HL-60 (cell line): ENCODE data around the gene SVBP.

Experiments used
- DNase-seq, 2 experiments: peaks; one replicate each; pipeline ENCODE4 v3.0.0-alpha.2; 2010 to 2020; ENCODE audit warnings: low read depth in 1 of 2, low spot score in 1 of 2
- H3K27ac ChIP-seq: fragments of 250-450 bp; sonication (Bioruptor Pico); replicated peaks from 2 replicates; pipeline ENCODE4 v1.5.1; 2020; ENCODE audit warnings: mild to moderate bottlenecking, moderate library complexity
- H3K27me3 ChIP-seq: fragments of 250-450 bp; sonication (Bioruptor Pico); 2 replicates; pipeline ENCODE4 v1.5.1; 2021; ENCODE audit warnings: mild to moderate bottlenecking, moderate library complexity; ENCODE audit not compliant: insufficient read depth, poor library complexity, severe bottlenecking
- H3K4me3 ChIP-seq: replicated peaks from 2 replicates; pipeline ENCODE4 v1.5.1; 2011; ENCODE audit warnings: mild to moderate bottlenecking, control low read depth, low read length; ENCODE audit not compliant: insufficient read depth
- CTCF ChIP-seq: IDR thresholded peaks from one replicate; pipeline ENCODE4 v1.5.1; 2011; ENCODE audit warnings: low read length, control low read depth, inconsistent platforms; ENCODE audit not compliant: insufficient read depth
- GABPA ChIP-seq: IDR thresholded peaks from 2 replicates; pipeline ENCODE4 v1.6.1; 2012; ENCODE audit warnings: low read depth
- POLR2AphosphoS5 ChIP-seq: IDR thresholded peaks from 2 replicates; pipeline ENCODE4 v1.6.1; 2012; ENCODE audit warnings: low read depth
- REST ChIP-seq: IDR thresholded peaks from 2 replicates; pipeline ENCODE4 v1.6.1; 2012; ENCODE audit warnings: low read depth; ENCODE audit not compliant: insufficient replicate concordance
- SPI1 ChIP-seq: IDR thresholded peaks from 2 replicates; pipeline ENCODE4 v1.6.1; 2012; ENCODE audit warnings: low read depth, mild to moderate bottlenecking, borderline replicate concordance

SVBP gene

GRCh38 chr1:42768172-42768571 lies 49.0 kb downstream of the SVBP start:
- TF ChIP-seq REST: no peak
- TF ChIP-seq POLR2AphosphoS5: no peak
- TF ChIP-seq CTCF: no peak
- TF ChIP-seq SPI1: no peak
- TF ChIP-seq GABPA: no peak
- no peak for DNase-seq
- Histone ChIP-seq H3K27me3 (no peaks in the 10 kb centered on the region), H3K27ac (peak overlapping the region; percentile 85), H3K4me3 (peak overlapping the region; percentile 98)

GRCh38 chr1:42767510-42768000 lies 49.6 kb downstream of the SVBP start:
- H3K27ac ChIP-seq: peak overlapping the region; percentile 85
- H3K4me3 ChIP-seq: peak overlapping the region; percentile 98
- TF ChIP-seq POLR2AphosphoS5 (no peak), REST (no peak), GABPA (no peak), CTCF (no peak)
- no peaks in the 10 kb centered on the region for H3K27me3 ChIP-seq
- peak in 1 of 2 experiments; percentile 25 for DNase-seq

GRCh38 chr1:42766741-42767509 lies 50.3 kb downstream of the SVBP start, which contains the start of the genes C1orf50 and P3H1:
C1orf50 (plus strand) TSS chr1:42767249; CDS start chr1:42767312, 63 bp downstream.
P3H1 (minus strand) TSS chr1:42767028; CDS start chr1:42766971, 57 bp downstream.
- peak; percentile 16 for TF ChIP-seq REST
- TF ChIP-seq CTCF: no peak
- no peak for TF ChIP-seq GABPA
- TF ChIP-seq POLR2AphosphoS5: peak; percentile 92
- TF ChIP-seq SPI1: no peak
- Histone ChIP-seq H3K27me3 (no peaks in the 10 kb centered on the region), H3K4me3 (peak within 1 kb of the TSS; percentile 98), H3K27ac (peak within 1 kb of the TSS; percentile 85)
- peak; percentile 97 to 100 for DNase-seq
